Adrenal gland (tissue), 5 donors: Measurements from ENCODE around the gene PTPN3.

Experiments used
- CTCF ChIP-seq, 6 experiments: fragments of 450-650 bp in 4 of 6; fragments of 200-600 bp in 2 of 6; sonication (generic) in 1 of 6; IDR thresholded peaks; 1 replicate in 5 of 6; 2 replicates in 1 of 6; pipeline versions ENCODE4 v1.5.1 to v1.8.0; 2016 to 2021; ENCODE audit warnings: antibody characterized with exemption in 6 of 6, mild to moderate bottlenecking in 2 of 6, moderate library complexity in 1 of 6
- POLR2A ChIP-seq, 2 donors: fragments of 450-650 bp; IDR thresholded peaks; one replicate each; pipeline ENCODE4 v1.6.1; 2017; ENCODE audit warnings: antibody characterized with exemption in 2 of 2, mild to moderate bottlenecking in 2 of 2, moderate library complexity in 1 of 2
- donor health status: DM: no; HTN: no; CAD: no.

GRCh38 chr9:109441296-109441695, 56.8 kb downstream of the PTPN3 start:
- TF ChIP-seq CTCF (IDR thresholded peaks at IDR 0.05) = no peak
- no peak for TF ChIP-seq POLR2A (IDR thresholded peaks at IDR 0.05)
